SIG-M5 treated with dmso at 0.1 percent for 504 hours (cell line): ENCODE data around the gene LSP1.

Experiments used
- DNase-seq: peaks from one replicate; lab custom pipeline; 2025; ENCODE audit not compliant: unreplicated experiment; lab: John Stamatoyannopoulos, UW

Gene LSP1

GRCh38 chr11:1913271-1914060 is 60.6 kb downstream of the LSP1 start:
- no peak for DNase-seq

- no peak for DNase-seq
Observed at GRCh38 chr11:1915795-1916131, 62.9 kb downstream of the LSP1 start.

DNA sequence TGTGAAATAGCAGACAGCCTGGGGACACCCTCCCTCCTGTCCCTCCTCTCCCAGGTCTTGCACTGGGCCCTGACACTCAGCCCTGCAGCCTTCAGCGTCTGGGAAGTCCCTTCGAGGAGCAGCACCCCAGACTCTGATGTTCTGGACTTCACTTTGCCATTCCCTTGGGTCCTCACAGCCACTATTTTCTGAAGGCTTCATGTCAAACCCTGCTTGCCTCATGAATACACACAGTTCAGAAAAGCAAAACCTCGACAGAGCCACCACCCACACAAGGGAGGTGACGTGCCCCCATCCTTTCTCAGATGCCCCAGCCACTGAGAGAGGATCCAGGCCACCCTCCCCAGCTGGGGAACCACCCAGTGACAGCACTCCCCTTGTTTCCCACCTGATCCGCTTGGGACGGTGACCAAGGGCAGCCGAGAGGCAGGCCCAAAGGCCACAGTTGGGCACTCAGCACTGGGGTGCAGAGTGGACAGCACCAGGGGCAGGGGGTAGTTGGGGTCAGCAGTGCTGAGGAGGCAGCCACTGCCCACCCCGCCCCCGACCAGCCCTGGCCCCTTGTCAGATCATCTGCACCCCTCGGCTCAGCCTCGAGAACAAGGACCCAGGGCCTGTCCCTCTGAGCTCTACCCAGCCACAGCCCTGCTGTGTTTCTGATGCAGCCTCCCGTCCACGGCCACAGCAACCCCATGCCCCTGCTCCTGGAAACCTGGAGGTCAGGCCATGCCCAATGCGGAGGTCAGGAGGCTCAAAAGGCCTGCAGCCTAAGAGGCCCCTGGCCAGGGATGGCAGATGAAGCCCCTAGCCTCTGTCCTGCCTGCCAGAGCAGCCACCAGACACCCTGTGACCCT is 63.5 kb downstream of the LSP1 start:
- no peak for DNase-seq

DNA sequence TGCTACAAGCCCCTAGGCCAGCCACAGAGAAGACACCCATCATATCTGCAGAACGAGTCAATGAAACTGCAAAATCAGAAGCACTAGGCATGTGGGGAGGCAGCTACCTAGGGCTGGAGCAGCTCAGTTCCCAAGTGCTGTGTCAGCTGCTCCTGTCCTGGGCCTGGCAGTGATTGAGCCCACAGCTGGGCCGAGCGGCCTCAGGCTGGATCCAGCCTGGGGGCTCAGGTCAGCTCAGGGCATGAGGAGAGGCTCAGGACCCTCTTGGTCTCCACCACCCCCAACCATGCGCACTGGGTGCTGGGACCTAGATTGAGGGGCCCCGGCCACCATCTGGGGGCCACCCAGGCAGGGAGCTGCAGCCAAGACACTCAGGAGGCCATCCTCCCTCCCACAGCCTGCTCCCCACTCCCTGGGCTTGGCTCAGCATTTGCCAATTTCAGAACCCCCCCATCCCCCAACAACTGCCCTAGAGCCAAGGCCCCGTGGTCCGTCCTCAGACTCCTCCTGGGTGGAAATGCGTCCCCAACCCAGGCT is 64.2 kb downstream of the LSP1 start:
- no peak for DNase-seq

DNA sequence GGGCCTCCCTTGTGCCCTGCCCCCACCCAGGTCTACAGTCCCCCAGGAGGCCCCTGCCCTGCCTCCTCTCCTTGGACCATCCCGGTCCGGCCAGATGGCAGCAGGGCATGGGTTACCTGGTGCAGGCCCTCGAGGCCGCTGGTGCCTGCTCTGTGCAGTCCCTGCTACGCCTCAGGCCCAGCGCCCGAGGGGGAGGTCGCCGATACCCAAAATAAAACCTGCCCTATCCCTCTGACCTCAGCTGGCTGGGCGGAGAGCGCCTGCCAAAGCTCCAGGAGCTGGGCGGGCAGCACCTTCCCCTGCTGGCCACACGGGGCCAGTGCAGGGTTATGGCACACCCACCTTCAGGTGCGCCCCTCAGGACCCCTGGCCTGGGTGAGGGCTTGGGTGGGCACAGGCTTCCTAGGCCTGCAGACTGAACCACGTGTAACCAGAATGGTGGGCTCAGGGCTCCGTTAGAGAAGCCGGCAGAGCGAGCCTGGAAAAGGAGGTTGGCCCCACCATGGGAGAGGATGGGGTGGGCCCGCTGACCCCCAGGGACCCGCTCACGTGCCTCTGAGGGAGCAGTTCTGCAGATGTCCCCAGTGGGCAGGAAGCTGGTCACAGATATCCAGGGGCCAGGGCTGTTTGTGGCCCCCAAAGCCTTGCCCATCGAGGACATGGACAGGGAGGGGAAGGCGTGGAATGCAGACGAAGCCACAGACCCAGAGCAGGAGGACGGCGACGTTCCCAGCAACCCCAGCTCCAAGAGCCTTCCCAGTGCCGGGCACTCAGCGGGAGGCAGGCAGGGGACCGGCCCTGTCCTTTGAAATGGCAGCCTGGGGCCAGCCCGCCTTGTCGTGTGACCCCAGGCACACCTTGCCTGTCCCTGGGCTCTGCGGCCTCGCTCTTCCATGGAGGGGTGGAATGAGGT is 64.9 kb downstream of the LSP1 start:
- no peak for DNase-seq

DNA sequence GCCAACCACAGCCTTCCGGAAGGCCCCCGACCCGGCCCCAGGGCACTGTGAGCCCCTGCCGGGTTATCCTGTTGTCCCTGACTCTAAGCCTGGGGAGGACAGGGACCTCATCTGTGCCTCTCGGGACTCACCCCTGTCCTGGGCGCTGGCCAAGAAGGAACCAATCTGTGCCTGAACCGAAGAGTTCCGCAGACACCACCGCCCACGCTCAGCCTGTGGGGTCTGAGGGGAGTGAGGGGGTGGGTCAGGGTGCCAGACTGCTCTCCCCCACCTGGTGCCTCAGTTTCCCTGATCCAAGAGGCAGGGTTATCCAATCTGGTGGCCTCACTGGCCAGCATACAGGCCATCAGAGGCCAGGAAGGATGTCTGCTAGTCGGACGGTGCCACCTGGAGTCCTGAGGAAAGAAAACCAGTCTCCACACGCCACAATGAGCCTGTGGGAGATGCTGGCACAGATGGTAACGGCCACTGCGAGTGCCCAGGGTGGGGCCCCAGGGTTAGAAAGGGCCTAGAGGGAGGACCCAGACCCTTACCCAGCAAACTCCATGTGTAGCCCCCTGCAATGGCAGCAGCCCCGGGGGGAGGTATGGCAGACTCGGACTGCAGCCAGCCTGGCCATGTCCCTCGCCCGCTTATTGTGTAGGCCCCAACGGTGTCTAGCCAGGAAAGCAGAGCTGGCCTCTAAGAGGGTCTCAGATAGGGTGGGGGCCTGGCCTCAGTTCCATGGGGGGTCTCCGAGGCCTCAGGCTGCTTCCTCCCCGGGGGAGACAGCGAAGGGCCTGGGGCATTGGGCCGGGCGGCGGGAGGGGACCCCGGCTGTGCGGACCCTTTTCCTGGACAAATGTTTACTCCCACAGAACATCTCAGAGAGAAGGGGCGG is 65.8 kb downstream of the LSP1 start:
- no peak for DNase-seq

DNA sequence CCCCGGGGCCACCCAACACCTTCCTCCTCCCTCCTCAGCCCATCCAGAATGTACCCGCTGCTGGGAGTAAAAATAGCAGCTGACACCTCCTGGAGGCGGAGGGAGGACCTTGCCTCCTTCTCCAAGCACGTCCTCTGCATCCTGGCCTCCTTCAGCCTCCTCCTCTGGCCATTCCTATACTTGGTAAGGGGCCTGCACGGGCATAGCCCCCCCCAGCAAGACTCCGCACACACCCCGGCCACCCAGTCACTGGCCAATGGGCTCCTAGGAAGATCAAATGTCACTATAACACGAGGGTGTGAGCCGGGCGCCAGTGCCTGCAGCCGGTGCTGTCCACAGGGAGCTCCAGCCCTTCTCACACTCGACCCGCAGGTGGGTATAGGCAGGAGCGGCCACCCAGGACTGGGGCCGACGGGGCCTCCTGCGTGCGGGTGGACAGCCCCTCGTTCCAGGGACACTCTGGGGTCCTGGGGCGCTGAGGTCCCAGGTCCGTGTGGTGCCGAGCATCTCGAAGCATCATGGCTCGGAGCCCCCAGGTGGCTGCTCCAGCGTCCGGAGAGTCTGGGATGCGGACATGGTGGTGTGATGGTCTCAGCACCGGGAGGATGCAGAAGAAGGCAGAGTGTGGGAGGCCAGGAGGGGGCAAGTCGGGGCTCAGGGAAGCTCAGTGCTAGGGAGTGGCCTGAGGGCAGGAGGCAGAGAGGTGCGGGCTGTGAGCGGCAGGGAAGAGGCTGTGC is 66.7 kb downstream of the LSP1 start, which contains the start of gene TNNT3:
TSS of gene TNNT3 (plus strand) at position 313 of the 737 bp plus-strand sequence. CDS start 3,172 bp downstream, outside the sequence.
- no peak for DNase-seq

GRCh38 chr11:1920128-1920908 is 67.4 kb downstream of the LSP1 start:
- no peak for DNase-seq

GRCh38 chr11:1920909-1921573 is 68.2 kb downstream of the LSP1 start:
- no peak for DNase-seq

GRCh38 chr11:1921574-1922141 is 68.8 kb downstream of the LSP1 start:
- no peak for DNase-seq

DNA sequence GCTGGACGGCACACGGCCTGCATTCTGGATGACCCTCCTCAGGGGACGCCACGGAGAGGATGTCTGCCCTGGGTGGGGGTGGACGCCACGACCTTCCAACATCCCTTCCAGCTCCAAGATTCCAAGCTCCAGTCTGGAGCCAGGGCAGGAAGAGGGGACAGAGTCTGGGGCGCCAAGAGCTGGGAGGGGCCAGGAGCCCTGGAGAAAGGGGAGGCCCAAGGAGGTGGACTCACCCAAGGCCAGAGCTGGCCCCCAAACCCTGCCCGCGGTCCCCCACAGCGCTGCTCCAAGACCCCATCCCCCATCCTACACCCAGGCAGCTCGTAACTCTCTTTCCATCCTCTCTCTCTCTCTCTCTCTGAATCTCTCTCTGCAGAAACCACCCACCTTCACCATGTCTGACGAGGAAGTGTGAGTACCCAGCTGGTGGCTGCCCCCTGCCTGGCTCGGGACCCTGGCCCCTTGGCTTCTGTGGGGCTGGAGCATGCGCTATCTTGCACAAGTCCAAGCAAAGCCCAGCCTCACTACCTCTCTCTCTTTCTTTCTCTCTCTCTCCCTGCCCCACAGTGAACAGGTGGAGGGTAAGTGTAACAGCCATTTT is 69.7 kb downstream of the LSP1 start:
- no peak for DNase-seq

DNA sequence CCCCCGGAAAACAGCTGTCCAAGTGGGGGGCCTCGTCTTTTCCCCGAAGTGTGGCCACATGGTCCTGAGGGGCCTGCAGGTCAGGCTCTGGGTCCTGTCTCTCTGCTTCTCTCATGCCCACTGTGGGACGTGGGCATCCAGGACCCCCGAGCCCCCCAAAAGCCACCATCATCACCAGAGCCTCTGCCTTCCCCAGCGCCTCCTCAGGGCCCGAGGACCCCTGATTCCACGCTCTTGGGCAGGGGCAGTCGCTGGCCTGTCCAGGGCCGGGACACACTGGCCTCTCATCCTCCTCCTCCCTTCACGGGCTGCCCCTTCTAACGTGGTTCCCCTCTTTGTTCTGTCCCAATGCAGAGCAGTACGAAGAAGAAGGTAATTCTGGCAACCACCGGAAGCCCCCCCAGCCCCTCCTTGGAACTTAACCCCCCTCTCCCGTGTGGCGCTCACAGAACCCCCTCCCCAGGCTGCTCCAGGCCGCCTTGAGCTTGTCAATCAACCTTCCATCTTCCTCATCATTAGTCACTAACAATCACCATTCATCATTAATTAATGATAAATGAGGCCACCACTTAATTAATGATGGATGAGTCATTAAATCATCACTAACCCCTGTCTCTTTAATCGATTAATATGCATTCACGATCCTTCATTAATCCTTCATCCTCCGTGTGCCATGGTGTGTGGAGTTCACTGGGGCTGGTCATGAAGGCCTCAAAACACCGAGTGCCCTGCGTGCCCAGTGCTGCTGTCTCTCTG is 70.5 kb downstream of the LSP1 start:
- DNase-seq: no peak

GRCh38 chr11:1924181-1924580 is 71.3 kb downstream of the LSP1 start:
- DNase-seq: no peak

DNA sequence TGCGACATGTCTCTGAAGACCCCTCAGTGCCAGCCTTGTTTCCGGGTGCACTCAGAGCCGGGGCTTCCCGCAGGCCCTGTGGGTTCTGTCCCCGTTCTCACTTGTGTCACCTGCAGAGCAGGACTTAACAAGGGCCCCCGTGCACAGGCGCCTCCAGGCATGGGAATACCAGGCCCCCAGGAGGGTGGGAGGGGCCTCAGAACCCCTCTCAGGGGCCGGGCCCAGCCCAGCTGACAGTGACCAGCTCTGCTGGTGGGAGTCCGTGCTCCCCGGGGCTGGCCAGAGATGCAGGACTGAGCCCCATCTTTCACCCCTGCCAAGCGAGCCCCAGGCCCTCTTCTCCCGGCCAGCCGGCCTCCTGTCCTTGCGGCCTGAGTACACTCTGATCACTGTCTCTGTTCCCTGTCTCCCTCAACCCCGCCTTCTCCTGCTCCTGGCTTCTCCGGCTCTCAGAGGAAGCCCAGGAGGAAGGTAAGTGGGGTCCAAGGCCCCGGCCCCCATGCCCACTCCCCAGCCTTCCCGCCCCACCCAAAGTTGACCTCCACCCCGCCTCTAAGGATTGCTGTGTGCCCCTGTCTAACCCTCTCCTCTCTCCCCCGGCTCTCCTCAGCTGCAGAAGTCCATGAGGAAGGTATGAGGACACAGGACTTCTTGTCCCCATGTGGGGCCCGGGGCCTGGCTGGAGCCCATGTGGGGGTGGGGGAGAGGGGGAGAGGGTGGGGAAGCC is 71.9 kb downstream of the LSP1 start:
- no peak for DNase-seq

DNA sequence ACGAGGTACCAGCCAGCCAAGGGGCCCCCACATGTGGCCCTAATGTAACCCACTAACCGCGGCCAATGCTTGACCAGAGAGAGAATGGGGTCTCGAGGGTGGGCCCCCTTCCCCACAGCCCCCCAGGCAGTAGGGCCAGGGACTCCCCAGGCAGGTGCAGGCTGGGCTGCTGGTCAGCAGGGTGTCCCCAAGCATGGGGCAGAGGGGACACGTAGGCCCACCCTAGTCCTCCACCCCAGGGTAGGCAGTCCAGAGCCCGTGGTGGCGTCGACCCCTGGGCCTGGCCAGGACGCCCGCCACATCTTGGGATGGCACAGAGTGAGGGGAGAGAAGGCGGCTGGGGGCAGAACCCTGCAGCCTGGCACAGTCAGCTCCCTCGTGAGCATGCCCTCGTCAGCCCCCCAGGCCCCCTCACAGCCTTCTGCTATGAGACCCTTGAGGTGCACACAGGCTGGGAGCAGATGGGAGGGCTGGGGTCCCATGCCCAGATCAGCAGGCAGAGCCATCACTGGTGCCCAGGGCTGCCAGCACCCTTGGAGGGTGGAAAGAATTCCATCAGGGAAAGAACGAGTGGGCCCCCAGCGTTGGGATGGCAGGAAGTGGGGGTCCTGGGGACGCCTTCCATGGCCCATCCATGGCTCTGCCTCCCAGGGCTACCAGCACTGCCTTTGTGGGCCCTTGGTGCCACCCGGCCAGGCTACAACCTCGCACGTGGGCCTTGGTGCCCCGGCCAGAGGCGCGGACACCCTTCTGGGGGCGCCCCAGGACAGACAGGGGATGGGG is 72.7 kb downstream of the LSP1 start:
- DNase-seq: no peak
